GM10248 (cell line): ENCODE measurements around the gene FLT3.

Experiments
- CTCF ChIA-PET: fragments of 300-600 bp; sonication (Branson Sonifier 250); formaldehyde crosslinking; extraction: SDS; loops from one replicate; lab custom pipeline; 2021; ENCODE audit warnings: antibody characterized with exemption; lab: Yijun Ruan, JAX
- POLR2A ChIA-PET: fragments of 350-650 bp; sonication (Branson Sonifier 250); formaldehyde crosslinking; extraction: SDS; loops from one replicate; lab custom pipeline; 2020; ENCODE audit warnings: antibody characterized with exemption; lab: Yijun Ruan, JAX
- DNase-seq: peaks from one replicate; pipeline ENCODE4 v3.0.0; 2012; ENCODE audit errors: extremely low spot score
- TF ChIP-seq, protein P1 (sequence below): IDR thresholded peaks from 2 replicates; pipeline ENCODE4 v1.5.1; 2012; ENCODE audit warnings: mild to moderate bottlenecking, low read depth; ENCODE audit errors: extremely low read depth, missing control alignments, control extremely low read depth

Gene FLT3

GRCh38 chr13:27969082-27969865 is 131.1 kb downstream of the FLT3 start, which contains the start of gene CDX2:
CDX2 (minus strand) TSS chr13:27969315; CDS start chr13:27969006, 309 bp downstream.
- DNase-seq: no peak

DNA sequence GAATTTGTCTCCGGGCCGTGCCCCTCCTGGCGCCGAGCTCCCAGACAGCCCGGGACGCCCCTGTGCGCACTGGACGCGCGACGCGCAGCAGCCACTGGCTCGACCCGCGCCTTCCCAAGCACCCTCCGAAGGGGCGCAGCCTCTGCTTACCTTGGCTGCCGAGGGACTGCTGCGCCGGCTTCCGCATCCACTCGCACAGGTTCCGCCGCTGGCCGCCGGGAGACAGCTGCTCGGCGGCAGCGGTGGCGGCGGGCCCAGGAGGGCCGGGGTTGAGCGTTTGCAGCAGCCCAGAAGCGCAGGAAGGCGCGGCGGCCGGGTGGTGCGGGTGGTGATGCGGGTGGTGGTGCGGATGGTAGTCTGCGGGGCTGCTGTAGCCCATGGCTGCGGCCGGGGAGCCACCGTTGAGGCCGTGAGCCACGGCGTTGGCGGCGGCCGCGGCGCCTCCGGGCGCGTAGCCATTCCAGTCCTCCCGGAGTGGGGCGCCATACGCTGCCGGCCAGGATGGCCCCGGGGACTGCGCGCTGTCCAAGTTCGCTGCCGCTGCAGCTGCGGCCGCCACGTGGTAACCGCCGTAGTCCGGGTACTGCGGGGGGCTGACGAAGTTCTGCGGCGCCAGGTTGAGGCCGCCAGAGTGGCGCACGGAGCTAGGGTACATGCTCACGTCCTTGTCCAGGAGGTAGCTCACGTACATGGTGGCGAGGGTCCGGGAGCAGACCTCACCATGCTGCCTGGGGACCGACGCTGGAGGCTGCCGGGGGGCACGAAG is 131.9 kb downstream of the FLT3 start:
- TF ChIP-seq, protein P1, sequence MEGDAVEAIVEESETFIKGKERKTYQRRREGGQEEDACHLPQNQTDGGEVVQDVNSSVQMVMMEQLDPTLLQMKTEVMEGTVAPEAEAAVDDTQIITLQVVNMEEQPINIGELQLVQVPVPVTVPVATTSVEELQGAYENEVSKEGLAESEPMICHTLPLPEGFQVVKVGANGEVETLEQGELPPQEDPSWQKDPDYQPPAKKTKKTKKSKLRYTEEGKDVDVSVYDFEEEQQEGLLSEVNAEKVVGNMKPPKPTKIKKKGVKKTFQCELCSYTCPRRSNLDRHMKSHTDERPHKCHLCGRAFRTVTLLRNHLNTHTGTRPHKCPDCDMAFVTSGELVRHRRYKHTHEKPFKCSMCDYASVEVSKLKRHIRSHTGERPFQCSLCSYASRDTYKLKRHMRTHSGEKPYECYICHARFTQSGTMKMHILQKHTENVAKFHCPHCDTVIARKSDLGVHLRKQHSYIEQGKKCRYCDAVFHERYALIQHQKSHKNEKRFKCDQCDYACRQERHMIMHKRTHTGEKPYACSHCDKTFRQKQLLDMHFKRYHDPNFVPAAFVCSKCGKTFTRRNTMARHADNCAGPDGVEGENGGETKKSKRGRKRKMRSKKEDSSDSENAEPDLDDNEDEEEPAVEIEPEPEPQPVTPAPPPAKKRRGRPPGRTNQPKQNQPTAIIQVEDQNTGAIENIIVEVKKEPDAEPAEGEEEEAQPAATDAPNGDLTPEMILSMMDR: no peak
- CTCF ChIA-PET: interaction anchor here (1.3 to 6.7 kb wide), 6 partner anchors 15 to 607 kb away, joined by 3 to 50 read pairs (median 9); no protein-coding TSS in a partner anchor
- POLR2A ChIA-PET: no interaction called here
- peak; percentile 18 for DNase-seq

More at GRCh38 chr13:27969082-27969865, 131.1 kb downstream of the FLT3 start, which contains the start of gene CDX2:
- TF ChIP-seq, protein P1: no peak
- CTCF ChIA-PET: interaction anchor here (1.3 to 6.7 kb wide), 5 partner anchors 15 to 607 kb away, joined by 3 to 50 read pairs (median 11); no protein-coding TSS in a partner anchor
- POLR2A ChIA-PET: no interaction called here

- no peak for DNase-seq
- ChIA-PET CTCF (interaction anchor here (0.8 to 6.7 kb wide), 4 partner anchors 9 to 140 kb away, joined by 3 to 50 read pairs (median 6); no protein-coding TSS in a partner anchor), POLR2A (no interaction called here)
- TF ChIP-seq, protein P1: no peak
Observed at GRCh38 chr13:27967736-27968315, 132.6 kb downstream of the FLT3 start.

- ChIA-PET CTCF (interaction anchor here (0.8 to 6.7 kb wide), 4 partner anchors 9 to 139 kb away, joined by 3 to 50 read pairs (median 6); no protein-coding TSS in a partner anchor), POLR2A (no interaction called here)
- TF ChIP-seq, protein P1: no peak
- peak; percentile 23 for DNase-seq
Observed at GRCh38 chr13:27967203-27967735, 133.1 kb downstream of the FLT3 start.

DNA sequence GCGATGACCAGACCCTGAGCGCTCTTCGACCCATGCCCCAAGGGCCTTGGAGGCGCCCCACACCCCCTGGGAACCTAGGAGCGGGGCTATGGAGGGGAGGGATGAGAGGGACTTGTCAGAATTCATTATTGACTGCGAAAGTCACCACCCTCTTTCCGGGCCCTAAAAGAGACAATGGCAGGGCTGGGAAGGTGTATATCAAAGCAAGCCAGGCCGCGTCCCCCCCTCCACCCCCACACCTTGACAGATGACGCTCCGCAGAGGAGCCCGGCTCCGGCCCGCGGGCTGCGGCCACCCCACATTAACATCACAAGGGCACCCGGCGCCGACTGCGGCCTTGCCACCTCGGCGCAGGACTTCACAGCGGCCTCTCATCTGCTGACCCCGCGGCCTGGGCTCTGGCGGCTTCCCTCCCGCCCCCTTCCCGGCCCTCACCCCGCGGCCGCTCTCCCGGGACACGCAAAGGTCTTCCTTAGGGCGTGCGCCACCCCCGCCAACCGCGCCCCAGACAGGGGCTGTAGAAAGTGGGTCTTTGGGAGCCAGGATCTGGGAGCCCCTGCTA is 133.7 kb downstream of the FLT3 start:
- ChIA-PET POLR2A (no interaction called here), CTCF (interaction anchor here (0.8 to 6.7 kb wide), 4 partner anchors 10 to 139 kb away, joined by 3 to 50 read pairs (median 6); no protein-coding TSS in a partner anchor)
- TF ChIP-seq, protein P1: no peak
- DNase-seq: peak; percentile 28
